ENCODE measurements around the gene ZNF775.

GRCh38 chr7:150446288-150446938 lies 67.3 kb downstream of the ZNF775 start:
- TF ChIP-seq EZH2 (IDR thresholded peaks at IDR 0.05; ENCODE audit: insufficient read depth, poor library complexity, severe bottlenecking) (no peak), EZH2phosphoT487 (IDR thresholded peaks at IDR 0.05; ENCODE audit: insufficient read depth, low read depth) (no peak)
